ENCODE results near the gene SLC30A3. TPM values are rescaled to one million over a fixed set of nuclear protein-coding genes. Genes with fewer than 3 reads are reported as not detected.

SLC30A3 gene
- total RNA-seq, 1 experiment from 2014 or later = not detected

- H3K36me3 Mint-ChIP-seq (ENCODE audit: insufficient read depth, unreplicated experiment) = peaks cover 59% of the 10 kb centered on the region
- CTCF ChIA-PET = interaction anchor here (0.7 to 1.0 kb wide), 2 partner anchors 21 to 140 kb away, joined by 4 read pairs; no protein-coding TSS in a partner anchor
- no peak overlapping the region for H3K27ac Mint-ChIP-seq (ENCODE audit: low read depth, unreplicated experiment)
- no TSS peak for BruUV-seq (replicated peaks)
- no peaks in the 10 kb centered on the region for H3K4me1 Mint-ChIP-seq (ENCODE audit: insufficient read depth, unreplicated experiment)
- no peaks in the 10 kb centered on the region for H3K9me3 Mint-ChIP-seq (ENCODE audit: unreplicated experiment)
- no peaks in the 10 kb centered on the region for H3K27me3 Mint-ChIP-seq (ENCODE audit: insufficient read depth, unreplicated experiment)
- POLR2A ChIA-PET = no interaction called here
- no peak for DNase-seq (ENCODE audit: unreplicated experiment)
- TF ChIP-seq CTCF (IDR thresholded peaks at IDR 0.05; ENCODE audit: unreplicated experiment) = no peak
- no peak overlapping the region for H3K4me3 Mint-ChIP-seq (ENCODE audit: unreplicated experiment)
- intact Hi-C loops (cut with micrococcal nuclease) = no loop called here
Measured at GRCh38 chr2:27242614-27242951, 20.3 kb downstream of the SLC30A3 start.

- no peaks in the 10 kb centered on the region for H3K9me3 Mint-ChIP-seq (ENCODE audit: unreplicated experiment)
- no peaks in the 10 kb centered on the region for H3K27me3 Mint-ChIP-seq (ENCODE audit: insufficient read depth, unreplicated experiment)
- ChIA-PET POLR2A (no interaction called here), CTCF (interaction anchor here (1.0 to 1.4 kb wide), 7 partner anchors 34 to 140 kb away, joined by 3 to 8 read pairs (median 4); partner anchors contain the start of gene DNAJC5G)
- no peak for TF ChIP-seq CTCF (IDR thresholded peaks at IDR 0.05; ENCODE audit: unreplicated experiment)
- H3K36me3 Mint-ChIP-seq (ENCODE audit: insufficient read depth, unreplicated experiment) = peaks cover 65% of the 10 kb centered on the region
- H3K4me1 Mint-ChIP-seq (ENCODE audit: insufficient read depth, unreplicated experiment) = no peaks in the 10 kb centered on the region
- intact Hi-C loops (cut with micrococcal nuclease) = no loop called here
- no peak overlapping the region for H3K27ac Mint-ChIP-seq (ENCODE audit: low read depth, unreplicated experiment)
- DNase-seq (ENCODE audit: unreplicated experiment) = no peak
- BruUV-seq (replicated peaks) = no TSS peak
- H3K4me3 Mint-ChIP-seq (ENCODE audit: unreplicated experiment) = no peak overlapping the region
Measured at GRCh38 chr2:27241761-27242613, 20.9 kb downstream of the SLC30A3 start.

GRCh38 chr2:27240406-27240805 lies 22.4 kb downstream of the SLC30A3 start:
- H3K9me3 Mint-ChIP-seq (ENCODE audit: unreplicated experiment) = no peaks in the 10 kb centered on the region
- CTCF ChIA-PET = no interaction called here
- DNase-seq (ENCODE audit: unreplicated experiment) = no peak

More at GRCh38 chr2:27240406-27240805, 22.4 kb downstream of the SLC30A3 start:
- TF ChIP-seq CTCF (IDR thresholded peaks at IDR 0.05; ENCODE audit: unreplicated experiment) = no peak
- Mint-ChIP-seq H3K4me3 (ENCODE audit: unreplicated experiment) (no peak overlapping the region), H3K36me3 (ENCODE audit: insufficient read depth, unreplicated experiment) (peaks cover 77% of the 10 kb centered on the region), H3K27me3 (ENCODE audit: insufficient read depth, unreplicated experiment) (no peaks in the 10 kb centered on the region), H3K4me1 (ENCODE audit: insufficient read depth, unreplicated experiment) (no peaks in the 10 kb centered on the region), H3K27ac (ENCODE audit: low read depth, unreplicated experiment) (no peak overlapping the region)
- intact Hi-C loops (cut with micrococcal nuclease) = no loop called here
- POLR2A ChIA-PET = interaction anchor here (1.0 kb wide), 1 partner anchor 10 kb away, joined by 3 read pairs; no protein-coding TSS in a partner anchor
- no TSS peak for BruUV-seq (replicated peaks)
